Measurements from ENCODE around the gene SLC35A5. TPM values are rescaled to one million over a fixed set of nuclear protein-coding genes. Genes with fewer than 3 reads are reported as not detected.

Gene SLC35A5
- total and polyA plus RNA-seq, 2 of the 8 experiments (the other 6 are each of a cell fraction or from before 2014, with no cell fraction given) = 36.5 to 38.6 TPM

- Histone ChIP-seq H4K8ac (ENCODE audit: extremely low read depth, insufficient read depth, low read length) (no peak overlapping the region), H3K9ac (replicated peaks in 1 of 4; ENCODE audit: extremely low read depth in 1 of 4, low read depth in 3 of 4, low read length in 3 of 4) (no peak overlapping the region), H3K23me2 (ENCODE audit: low read depth, low read length) (no peaks in the 10 kb centered on the region), H3K4me3 (ENCODE audit: extremely low read depth in 1 of 4, insufficient read depth in 2 of 4, low read depth in 3 of 4, low read length in 4 of 4) (no peak overlapping the region), H4K91ac (replicated peaks; ENCODE audit: insufficient read length, low read length) (no peak overlapping the region), H2BK15ac (ENCODE audit: low read length) (no peak overlapping the region), H3K4ac (replicated peaks; ENCODE audit: insufficient read length, low read depth, low read length) (no peak overlapping the region), H3K36me3 (ENCODE audit: control insufficient read depth in 2 of 4, insufficient read depth in 4 of 4, low read length in 3 of 4) (peaks cover 0 to 2% (median 0%) of the 10 kb centered on the region in 4 experiments; a peak in 2 of 8 replicates), H2BK5ac (ENCODE audit: low read depth, low read length) (no peak overlapping the region), H3K79me1 (ENCODE audit: low read depth, low read length) (no peaks in the 10 kb centered on the region), H3K4me2 (ENCODE audit: insufficient read depth in 1 of 2, low read depth in 2 of 2, low read length in 2 of 2) (no peak overlapping the region), H4K20me1 (replicated peaks in 1 of 2; ENCODE audit: control insufficient read depth in 1 of 2, insufficient read depth in 2 of 2, low read length in 2 of 2) (no peaks in the 10 kb centered on the region), H3K27ac (ENCODE audit: low read depth, low read length) (no peak overlapping the region), H3K23ac (ENCODE audit: insufficient read length) (no peak overlapping the region), H3K9me3 (ENCODE audit: insufficient read depth in 2 of 2, low read depth in 1 of 2, low read length in 1 of 2) (no peaks in the 10 kb centered on the region), H3K4me1 (replicated peaks in 1 of 4; ENCODE audit: control insufficient read depth in 3 of 4, insufficient read depth in 4 of 4, low read length in 3 of 4) (no peaks in the 10 kb centered on the region), H2BK20ac (ENCODE audit: low read length) (no peak overlapping the region), H2BK120ac (replicated peaks; ENCODE audit: low read depth, low read length) (no peak overlapping the region), H3K56ac (replicated peaks; ENCODE audit: insufficient read length, low read depth, low read length) (no peak overlapping the region), H4K5ac (ENCODE audit: insufficient read length, low read depth, low read length) (no peak overlapping the region), H3K27me3 (replicated peaks in 1 of 4; ENCODE audit: control insufficient read depth in 3 of 4, extremely low read depth in 1 of 4, insufficient read depth in 3 of 4, low read length in 3 of 4) (peaks cover 0 to 1% (median 0%) of the 10 kb centered on the region in 4 experiments; a peak in 1 of 7 replicates), H3K14ac (ENCODE audit: insufficient read length) (no peak overlapping the region), H2BK12ac (ENCODE audit: low read depth, low read length) (no peak overlapping the region), H2AK5ac (ENCODE audit: low read depth, low read length) (no peak overlapping the region), H3K18ac (ENCODE audit: extremely low read depth, low read length) (no peak overlapping the region), H2AFZ (ENCODE audit: low read length) (no peak overlapping the region), H3K79me2 (ENCODE audit: control insufficient read depth in 1 of 2, insufficient read depth in 2 of 2, low read length in 2 of 2) (no peaks in the 10 kb centered on the region)
- POLR2A ChIA-PET (ENCODE audit: partially characterized antibody) = interaction anchor here (1.1 kb wide), 1 partner anchor 14 kb away, joined by 3 read pairs; no protein-coding TSS in a partner anchor
- WGBS, 2 experiments (ENCODE audit: extremely low coverage in 1 of 2, insufficient coverage in 1 of 2, insufficient read length in 1 of 2, insufficient replicate concordance in 2 of 2, low coverage in 1 of 2, low lambda C conversion rate in 2 of 2, missing lambda C conversion rate in 1 of 2) = 98% methylated on average over 2 of the region's 2 CpGs; no CpG with 5 or more reads in 1 of the 2 experiments
- CTCF ChIA-PET (ENCODE audit: partially characterized antibody) = interaction anchor here (0.7 kb wide), 1 partner anchor 10 kb away, joined by 3 read pairs; no protein-coding TSS in a partner anchor
- TF ChIP-seq NANOG (IDR thresholded peaks at IDR 0.05; ENCODE audit: insufficient read depth, low read depth, low read length, poor library complexity, severe bottlenecking) (no peak), CHD1 (IDR thresholded peaks at IDR 0.05; ENCODE audit: low read depth, low read length) (no peak), GABPA (IDR thresholded peaks at IDR 0.05; ENCODE audit: borderline replicate concordance, insufficient read depth, low read length) (no peak)
- FAIRE-seq (no peak), DNase-seq (ENCODE audit: low read depth in 1 of 2, low spot score in 2 of 2) (no peak)
Observed at GRCh38 chr3:112597945-112598344, 36.1 kb downstream of the SLC35A5 start.
